ENCODE measurements around the gene FRAS1.
A peak's percentile ranks its signal among the peaks of the same experiment; 100 is the strongest.
"Not testable (repeated sequence)": the region's sequence is repeated elsewhere in the genome, so short reads cannot be mapped to it uniquely, and the experiment has no call there.

FRAS1 gene

GRCh38 chr4:78545275-78546246 is 488.4 kb downstream of the FRAS1 start:
- DNase-seq (ENCODE audit: low read depth in 2 of 2): no peak

GRCh38 chr4:78547899-78548298 is 490.8 kb downstream of the FRAS1 start:
- DNase-seq (ENCODE audit: low read depth in 2 of 2): not testable (repeated sequence)

DNA sequence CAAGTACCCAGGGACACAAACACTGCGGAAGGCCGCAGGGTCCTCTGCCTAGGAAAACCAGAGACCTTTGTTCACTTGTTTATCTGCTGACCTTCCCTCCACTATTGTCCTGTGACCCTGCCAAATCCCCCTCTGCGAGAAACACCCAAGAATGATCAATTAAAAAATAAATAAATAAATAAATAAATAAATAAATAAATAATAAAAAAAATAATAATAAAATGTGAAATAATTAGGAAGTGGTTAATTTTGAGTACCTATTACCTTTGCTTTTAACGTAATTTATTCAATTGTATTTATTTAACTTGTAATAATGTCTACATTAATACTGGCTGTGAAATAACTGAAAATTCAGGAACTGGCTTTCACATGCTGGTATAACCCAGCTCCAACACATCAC is 491.8 kb downstream of the FRAS1 start:
- DNase-seq (ENCODE audit: low read depth in 2 of 2): not testable (repeated sequence)

DNA sequence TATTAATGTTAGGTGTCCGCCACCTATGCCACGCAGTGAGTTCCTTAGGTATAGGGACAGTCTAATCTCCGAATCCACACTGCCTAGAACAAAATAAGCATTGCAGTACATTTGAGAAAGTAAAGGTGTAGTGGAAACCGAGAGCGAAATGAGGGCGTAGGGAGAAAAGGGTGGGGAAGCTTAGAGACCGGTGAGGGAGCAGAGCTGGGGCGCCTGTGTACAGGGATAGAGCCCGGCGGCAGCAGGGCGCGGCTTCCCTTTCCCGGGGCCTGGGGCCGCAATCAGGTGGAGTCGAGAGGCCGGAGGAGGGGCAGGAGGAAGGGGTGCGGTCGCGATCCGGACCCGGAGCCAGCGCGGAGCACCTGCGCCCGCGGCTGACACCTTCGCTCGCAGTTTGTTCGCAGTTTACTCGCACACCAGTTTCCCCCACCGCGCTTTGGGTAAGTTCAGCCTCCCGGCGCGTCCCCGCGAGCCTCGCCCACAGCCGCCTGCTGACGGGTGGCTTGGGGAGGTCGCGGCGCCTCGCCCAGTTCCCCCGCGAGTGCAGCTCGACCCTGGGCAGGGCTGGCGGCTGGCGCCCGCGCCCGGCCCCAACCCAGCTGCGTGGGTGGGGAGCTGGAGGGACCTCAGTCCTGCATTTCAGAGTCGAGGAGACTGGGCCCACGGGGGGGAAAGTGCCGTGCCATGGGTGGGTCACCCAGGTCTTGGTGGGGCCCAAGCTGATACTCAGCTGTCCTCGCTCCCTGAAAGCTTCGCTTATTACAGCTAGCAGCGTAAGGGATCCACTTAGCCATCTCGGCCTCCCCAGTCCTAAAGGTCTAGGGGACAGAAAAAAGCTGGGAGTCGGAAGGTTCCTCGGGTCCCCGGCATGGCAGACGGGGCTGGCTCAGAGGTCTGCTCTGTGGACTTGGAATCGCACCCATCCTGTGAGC is 494.6 kb downstream of the FRAS1 start, which contains the start of gene ANXA3:
ANXA3 (plus strand) TSS at position 351 of the 932 bp plus-strand sequence. CDS start 2,704 bp downstream, outside the sequence.
- DNase-seq (ENCODE audit: low read depth in 2 of 2): peak in 1 of 2 donors; percentile 4

GRCh38 chr4:78552389-78553042 is 495.4 kb downstream of the FRAS1 start:
- no peak for DNase-seq (ENCODE audit: low read depth in 2 of 2)

- no peak for DNase-seq (ENCODE audit: low read depth in 2 of 2)
Measured at GRCh38 chr4:78553043-78553396, 495.9 kb downstream of the FRAS1 start.

GRCh38 chr4:78553529-78554060 is 496.5 kb downstream of the FRAS1 start:
- no peak for DNase-seq (ENCODE audit: low read depth in 2 of 2)

DNA sequence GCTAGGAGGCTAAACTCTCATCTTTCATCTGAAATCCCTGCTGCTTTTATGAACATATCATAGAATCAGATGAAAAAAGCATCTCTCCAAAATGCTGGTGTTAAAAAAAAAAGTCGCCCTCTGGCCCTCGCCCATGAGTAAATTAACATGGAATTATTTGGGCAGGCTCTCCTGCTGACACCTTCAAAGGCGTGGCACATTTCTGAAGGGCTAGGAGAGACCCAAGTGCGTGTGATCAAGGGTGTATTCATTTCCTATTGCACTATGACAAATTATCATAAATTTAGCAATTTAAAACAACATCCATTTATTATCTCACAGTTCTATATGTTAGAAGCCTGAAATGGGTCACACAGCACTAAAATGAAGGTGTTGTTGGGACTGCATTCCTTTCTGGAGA is 499.5 kb downstream of the FRAS1 start:
- no peak for DNase-seq (ENCODE audit: low read depth in 2 of 2)

DNA sequence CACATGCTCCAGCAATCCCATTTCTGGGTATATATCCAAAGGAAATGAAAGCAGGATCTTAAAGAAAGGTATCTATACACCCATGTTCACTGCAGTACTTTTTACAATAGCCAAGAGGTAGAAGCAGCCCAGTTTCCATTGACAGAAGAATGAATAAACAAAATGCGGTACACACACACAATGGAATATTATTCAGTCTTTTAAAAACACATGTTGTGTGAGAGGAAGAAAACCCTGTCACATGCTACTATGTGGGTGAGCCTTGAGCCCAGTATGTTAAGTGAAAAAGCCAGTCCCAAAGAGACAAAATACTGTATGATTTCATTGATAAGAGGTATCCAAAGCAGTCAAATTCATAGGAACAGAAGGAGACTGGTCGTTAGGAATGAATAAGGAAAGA is 500.7 kb downstream of the FRAS1 start:
- DNase-seq (ENCODE audit: low read depth in 2 of 2): no peak

- no peak for DNase-seq (ENCODE audit: low read depth in 2 of 2)
Measured at GRCh38 chr4:78558410-78558809, 501.3 kb downstream of the FRAS1 start.

- DNase-seq (ENCODE audit: low read depth in 2 of 2): no peak
Measured at GRCh38 chr4:78560296-78560963, 503.3 kb downstream of the FRAS1 start.

- no peak for DNase-seq (ENCODE audit: low read depth in 2 of 2)
Measured at GRCh38 chr4:78561677-78562076, 504.6 kb downstream of the FRAS1 start.

- no peak for DNase-seq (ENCODE audit: low read depth in 2 of 2)
Measured at GRCh38 chr4:78562687-78563086, 505.6 kb downstream of the FRAS1 start.

- DNase-seq (ENCODE audit: low read depth in 2 of 2): no peak
Measured at GRCh38 chr4:78565971-78566372, 508.8 kb downstream of the FRAS1 start.

DNA sequence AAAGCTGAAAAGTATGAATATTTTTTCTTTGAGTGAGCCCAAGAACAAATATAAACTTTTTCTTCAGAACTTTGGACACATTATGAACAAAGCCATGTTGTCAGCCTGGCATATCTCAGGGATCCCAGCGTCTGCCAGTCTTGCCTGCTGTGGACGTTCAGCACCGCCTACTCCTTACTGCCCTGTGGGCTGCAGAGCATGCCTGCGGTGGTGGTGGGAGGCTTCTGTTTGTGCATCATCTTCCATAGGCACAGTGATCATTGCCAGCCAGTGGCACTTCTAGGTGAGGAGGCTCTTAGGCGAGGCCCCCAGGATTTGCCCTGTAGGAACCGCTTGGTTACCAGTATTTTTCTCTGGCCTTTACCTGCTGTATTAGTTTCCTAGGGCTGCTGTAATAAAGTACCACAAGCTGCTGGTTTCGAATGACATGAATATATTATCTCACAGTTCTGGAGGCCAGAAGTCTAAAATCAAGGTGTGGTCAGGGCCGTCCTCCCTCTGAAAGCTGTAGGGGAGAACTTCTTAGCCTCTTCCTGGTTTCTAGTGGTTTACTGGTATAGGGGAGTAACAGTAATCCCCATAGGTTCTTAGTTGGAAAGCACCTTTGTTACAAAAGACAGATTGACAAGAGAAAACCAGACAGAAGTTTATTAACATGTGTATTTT is 509.8 kb downstream of the FRAS1 start:
- DNase-seq (ENCODE audit: low read depth in 2 of 2): no peak

DNA sequence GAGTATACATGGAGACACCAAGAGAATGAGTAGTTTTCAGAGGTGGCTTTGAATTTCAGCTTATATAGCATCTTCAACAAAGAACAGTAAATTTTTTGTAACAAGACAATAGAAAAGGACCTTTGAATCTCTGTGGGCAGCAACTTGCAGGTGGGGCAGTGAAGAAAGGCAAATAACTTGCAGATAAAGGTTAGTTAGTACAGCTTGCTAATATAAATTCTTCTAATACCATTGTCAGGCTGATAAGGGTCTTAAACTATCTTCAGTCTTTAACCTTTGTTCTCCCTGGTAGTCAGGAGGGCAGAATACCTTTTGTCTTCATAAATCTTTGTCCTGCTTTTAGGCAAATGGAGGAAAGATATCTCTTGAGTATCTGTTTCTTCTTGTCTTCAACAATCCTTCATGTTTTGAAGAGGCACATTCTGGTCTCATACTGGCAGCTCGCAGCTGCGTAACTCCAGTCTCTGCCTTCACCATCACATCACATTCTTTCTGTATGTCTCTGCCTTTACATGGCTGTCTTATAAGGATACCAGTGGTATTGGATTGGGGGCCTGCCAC is 510.5 kb downstream of the FRAS1 start:
- no peak for DNase-seq (ENCODE audit: low read depth in 2 of 2)

DNA sequence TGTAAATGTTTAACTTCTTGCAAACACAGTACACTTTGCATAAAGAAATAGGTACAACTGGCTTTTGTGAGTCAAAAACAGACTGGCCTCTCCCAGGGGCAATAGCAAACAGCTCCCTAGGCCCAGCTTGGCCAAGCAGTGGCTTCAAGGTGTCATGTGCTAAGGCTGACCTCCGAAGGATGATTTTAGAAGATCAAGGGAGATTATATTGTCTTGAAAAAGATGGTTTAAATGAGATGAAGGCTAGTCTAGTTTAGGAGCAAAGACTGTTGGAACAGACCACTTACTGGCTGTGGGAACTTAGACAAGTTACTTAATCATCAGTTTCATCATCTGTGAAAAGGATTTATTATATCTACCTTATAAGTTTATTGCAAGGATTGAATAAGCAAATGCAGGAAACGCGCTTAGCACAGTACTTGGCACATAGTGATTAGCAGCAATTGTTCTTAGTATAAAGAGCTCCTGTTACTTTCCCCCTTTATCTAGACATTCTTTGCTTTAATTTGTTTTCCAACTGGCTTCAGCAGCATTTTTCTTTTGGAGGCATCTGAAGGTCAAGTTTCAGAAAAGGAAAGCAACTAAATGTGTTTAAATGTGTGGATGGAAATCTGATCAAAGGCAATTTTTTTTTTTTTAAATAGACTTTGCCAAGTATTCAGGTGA is 511.6 kb downstream of the FRAS1 start:
- DNase-seq (ENCODE audit: low read depth in 2 of 2): no peak

- no peak for DNase-seq (ENCODE audit: low read depth in 2 of 2)
Measured at GRCh38 chr4:78569306-78569821, 512.2 kb downstream of the FRAS1 start.

DNA sequence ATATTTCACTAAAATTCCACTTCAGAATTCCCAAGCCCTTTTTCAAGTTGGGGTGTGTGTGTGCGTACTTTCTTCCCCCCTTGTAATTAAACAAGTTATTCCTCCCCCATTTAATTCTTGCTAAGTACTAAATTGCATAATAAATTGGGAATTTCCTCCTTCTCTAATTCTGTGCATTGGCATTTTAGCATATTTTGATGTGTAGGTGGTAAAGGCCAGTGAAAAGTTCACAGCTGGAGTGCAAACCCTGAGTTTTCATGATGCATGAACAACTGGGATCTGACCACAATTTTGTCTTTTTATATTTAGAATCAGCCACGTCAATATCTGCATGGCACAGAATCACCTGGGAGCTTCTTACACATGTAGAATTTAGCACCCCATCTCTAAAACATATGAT is 513.0 kb downstream of the FRAS1 start:
- no peak for DNase-seq (ENCODE audit: low read depth in 2 of 2)

All from stimulated activated CD8-positive, alpha-beta memory T cell treated with anti-CD3 and anti-CD28 coated beads, Interleukin-2, amount 100 ng/mL, for 48 hours (primary cell).